HG02588 (cell line): ENCODE measurements around the gene DSCAML1.

ENCODE experiments used
- ATAC-seq: cut with Tn5 transposase; IDR thresholded peaks from one replicate; pipeline ENCODE4 v1.9.1; 2021; ENCODE audit warnings: mild to moderate bottlenecking, moderate library complexity; ENCODE audit not compliant: unreplicated experiment

DSCAML1 gene

GRCh38 chr11:117562136-117562535 lies 234.9 kb downstream of the DSCAML1 start:
- no peak for ATAC-seq

DNA sequence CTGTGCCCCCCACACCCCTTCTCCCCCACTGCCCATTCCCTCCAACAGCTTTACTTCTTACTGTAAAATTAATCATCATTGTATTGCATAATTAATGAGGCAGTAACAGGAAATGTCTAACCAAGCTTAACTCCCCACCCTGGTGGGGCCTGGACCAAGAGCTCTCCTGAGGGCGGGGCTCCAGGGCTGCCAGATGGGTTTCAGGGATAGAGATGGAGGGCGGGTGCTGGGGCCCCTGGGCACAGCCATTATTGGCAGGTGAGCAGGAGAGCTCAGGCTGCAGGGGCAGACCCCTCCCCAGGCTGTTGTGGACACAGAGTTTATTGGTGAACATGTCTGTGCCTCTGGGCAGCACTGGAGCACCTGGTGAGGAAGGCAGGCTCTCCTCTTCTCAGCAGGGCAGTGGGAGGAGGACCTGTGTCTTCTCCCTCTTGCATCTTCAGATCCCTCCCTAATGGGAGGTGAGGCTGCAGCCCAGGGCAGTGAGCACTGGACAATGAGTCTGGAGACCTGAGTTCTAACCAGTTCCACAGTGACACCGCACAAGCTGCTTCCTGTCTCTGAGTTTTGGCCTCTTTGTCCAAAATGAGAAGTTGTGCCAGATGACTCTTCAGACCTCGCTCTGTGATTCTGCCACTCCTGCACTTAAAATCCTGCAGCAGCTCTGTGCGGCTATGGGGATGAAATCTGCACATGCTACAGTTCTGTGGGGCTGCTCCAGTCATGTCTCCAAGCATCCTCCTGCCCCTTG lies 236.1 kb downstream of the DSCAML1 start:
- no peak for ATAC-seq

GRCh38 chr11:117559698-117560097 lies 237.3 kb downstream of the DSCAML1 start:
- no peak for ATAC-seq

- no peak for ATAC-seq
These were observed 239.7 kb downstream of the DSCAML1 start for GRCh38 chr11:117557361-117557760.

GRCh38 chr11:117554601-117555333 lies 242.2 kb downstream of the DSCAML1 start:
- no peak for ATAC-seq

- ATAC-seq: no peak
These were observed 244.4 kb downstream of the DSCAML1 start for GRCh38 chr11:117552626-117553025.

DNA sequence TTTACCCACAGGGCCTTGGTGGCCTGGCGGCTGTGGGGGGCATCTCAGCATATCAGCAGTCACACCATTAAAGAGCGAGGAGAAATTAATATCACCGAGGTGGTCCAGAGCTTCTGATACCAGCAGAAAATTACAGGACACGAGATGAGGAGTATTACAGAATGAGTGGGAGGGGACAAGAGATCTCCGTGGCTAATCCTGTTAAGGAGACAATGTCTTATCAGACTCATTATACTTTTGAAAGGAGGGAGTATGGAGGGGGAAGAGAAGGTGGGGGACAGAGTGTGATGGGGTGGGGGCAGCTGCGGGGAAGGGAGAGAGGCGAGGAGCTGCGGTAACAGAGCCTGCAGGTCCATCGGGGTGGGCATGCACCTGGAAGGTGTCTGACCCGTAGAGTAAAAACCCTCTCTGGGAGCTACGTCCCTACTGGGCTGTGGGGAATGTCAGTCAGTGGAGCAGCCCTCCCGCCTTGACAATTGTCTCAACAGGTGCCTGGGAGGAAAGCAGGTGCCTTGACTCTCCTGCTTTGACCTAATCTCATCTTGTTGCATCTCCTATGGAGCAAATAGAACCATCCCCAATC lies 245.2 kb downstream of the DSCAML1 start:
- ATAC-seq: no peak

GRCh38 chr11:117550466-117550865 lies 246.6 kb downstream of the DSCAML1 start:
- ATAC-seq: no peak

GRCh38 chr11:117549417-117549816 lies 247.6 kb downstream of the DSCAML1 start:
- ATAC-seq: no peak

- no peak for ATAC-seq
These were observed 248.1 kb downstream of the DSCAML1 start for GRCh38 chr11:117548876-117549275.

DNA sequence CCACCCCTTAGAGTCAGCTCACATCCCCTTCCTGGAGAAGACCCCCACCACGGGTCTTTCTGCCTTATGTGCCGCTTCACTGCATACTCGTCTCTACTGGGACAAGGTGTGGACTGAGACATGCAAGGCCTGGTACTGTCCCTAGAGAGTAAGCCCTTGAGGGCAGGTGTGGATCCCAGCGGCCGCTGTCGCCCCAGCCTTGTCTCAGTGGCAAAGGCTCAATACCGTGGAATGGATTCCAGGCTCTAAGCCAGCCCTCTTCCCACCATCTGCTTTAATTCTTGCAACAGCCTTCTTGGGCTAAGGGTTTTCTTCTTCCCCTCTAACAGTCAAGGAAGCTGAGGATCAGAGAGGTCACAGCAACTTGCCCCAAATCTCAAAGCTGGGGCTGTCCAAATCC lies 249.1 kb downstream of the DSCAML1 start:
- no peak for ATAC-seq

GRCh38 chr11:117547195-117547850 lies 249.7 kb downstream of the DSCAML1 start:
- no peak for ATAC-seq

DNA sequence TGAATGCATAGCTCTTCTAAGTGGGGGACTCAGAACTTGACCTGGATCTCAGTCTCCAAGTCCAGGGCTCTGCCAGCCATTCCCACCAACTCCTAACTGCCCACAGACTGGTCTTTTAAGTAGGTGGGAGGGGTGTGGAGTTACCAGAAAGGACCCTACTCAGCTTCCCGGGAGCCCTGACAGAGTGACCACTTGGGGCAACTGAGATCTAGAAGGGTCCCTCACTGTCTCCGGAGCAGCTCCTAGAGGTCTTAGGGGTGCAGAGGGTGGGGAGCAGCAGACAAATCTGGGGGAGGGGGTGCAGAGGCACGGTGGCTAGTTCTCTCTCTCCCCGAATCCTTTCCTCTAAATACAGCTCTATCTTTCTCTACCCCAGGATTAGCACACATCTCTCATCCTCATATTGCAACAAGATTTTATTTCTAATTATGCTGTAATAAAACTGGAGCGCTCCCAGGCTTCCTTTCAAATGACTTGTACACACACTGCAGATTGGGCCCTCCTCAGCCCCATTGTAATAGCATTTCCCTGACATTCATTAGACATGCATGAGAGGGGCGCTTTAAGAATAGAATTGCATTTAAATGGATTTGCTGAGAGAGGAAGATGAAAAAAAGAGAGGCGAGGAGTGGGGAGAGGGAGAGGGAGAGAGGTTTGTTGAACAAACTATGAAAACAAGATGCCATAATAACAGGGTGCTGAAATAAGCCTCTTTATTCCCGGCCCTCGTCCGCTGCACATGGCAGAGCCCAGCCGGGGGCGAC lies 250.4 kb downstream of the DSCAML1 start:
- no peak for ATAC-seq

GRCh38 chr11:117545706-117546105 lies 251.3 kb downstream of the DSCAML1 start:
- ATAC-seq: no peak

- ATAC-seq: no peak
These were observed 252.8 kb downstream of the DSCAML1 start for GRCh38 chr11:117544130-117544800.

- no peak for ATAC-seq
These were observed 255.8 kb downstream of the DSCAML1 start for GRCh38 chr11:117541211-117541610.

DNA sequence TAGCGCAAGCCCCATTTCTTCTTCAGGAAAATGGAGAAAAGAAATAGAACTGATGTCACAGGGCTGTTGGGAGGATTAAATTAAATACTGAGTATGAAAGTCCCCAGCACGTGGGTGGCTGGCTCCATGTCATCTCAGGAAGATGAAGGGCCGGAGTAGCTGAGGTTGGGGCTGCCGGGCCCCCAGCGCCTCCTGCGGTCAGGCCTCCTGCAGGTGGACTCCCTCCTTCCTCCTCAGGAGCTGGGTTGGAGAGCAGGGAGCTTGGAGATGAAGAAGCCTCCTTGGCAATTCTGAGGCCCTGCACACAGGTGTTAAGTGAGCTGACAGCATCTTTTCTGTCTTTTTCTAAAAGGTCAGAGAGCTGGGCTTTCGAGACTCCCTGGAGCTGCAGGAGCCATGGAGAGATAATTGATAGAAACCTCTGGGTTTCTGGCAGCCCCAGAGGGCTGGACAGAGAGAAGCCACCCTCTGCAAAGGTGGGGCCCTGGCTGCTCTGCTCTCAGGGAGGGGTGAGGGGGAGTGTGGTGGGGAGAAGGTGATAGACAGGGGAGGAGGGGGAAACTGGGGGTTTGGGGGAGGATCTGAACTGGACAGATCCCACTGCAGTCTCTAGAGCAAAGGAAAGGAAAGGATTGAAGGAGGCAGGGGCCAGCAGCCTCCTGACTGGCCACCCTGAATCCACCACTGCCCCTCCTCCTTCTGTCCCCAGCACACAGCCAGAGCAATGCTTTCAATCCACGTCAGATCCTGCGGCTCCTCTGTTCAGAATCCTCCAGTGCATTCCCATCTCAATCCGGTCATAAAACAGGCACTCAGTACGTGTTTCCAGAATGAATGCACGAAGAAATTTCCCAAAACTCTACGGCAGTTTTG lies 258.5 kb downstream of the DSCAML1 start:
- ATAC-seq: no peak

DNA sequence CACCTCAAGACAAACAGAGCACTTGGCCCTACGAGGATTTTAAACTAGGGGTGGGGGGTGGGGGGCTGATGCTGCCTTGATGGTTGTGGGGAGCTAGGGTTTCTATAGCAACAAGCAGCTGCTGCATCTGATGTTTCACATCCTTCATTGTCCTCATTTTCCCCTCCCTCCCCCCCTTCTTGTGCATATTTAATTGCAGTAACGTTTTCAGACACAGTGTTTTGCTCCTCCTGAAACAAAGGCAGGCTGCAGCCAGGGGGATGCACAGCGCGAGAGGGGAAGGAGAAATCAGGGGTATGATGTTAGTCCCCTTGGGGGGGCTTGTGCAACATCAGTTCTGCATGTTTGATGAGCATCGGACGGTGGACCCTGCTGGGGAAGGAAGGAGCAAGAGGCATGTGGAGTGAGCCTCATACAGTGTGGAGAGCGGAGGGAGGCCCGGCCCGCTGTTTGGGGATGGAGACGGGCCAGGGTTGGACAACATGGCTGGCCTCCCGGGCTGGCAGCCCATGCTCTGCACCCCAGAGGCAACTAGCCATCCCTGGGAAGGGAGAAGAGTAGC lies 261.1 kb downstream of the DSCAML1 start:
- ATAC-seq: no peak
